Lower leg skin (tissue), 3 donors: ENCODE results near the gene SCPEP1.

Source experiments
- POLR2A ChIP-seq, 2 donors: fragments of 450-650 bp; IDR thresholded peaks; one replicate each; pipeline ENCODE4 v1.6.1; 2016 to 2017; ENCODE audit warnings: antibody characterized with exemption in 2 of 2, mild to moderate bottlenecking in 1 of 2, moderate library complexity in 1 of 2
- TF ChIP-seq, protein P1 (sequence below), 3 donors: fragments of 450-650 bp; IDR thresholded peaks; one replicate each; pipeline ENCODE4 v1.5.1; 2016; ENCODE audit warnings: antibody characterized with exemption in 3 of 3, mild to moderate bottlenecking in 3 of 3, moderate library complexity in 2 of 3

DNA sequence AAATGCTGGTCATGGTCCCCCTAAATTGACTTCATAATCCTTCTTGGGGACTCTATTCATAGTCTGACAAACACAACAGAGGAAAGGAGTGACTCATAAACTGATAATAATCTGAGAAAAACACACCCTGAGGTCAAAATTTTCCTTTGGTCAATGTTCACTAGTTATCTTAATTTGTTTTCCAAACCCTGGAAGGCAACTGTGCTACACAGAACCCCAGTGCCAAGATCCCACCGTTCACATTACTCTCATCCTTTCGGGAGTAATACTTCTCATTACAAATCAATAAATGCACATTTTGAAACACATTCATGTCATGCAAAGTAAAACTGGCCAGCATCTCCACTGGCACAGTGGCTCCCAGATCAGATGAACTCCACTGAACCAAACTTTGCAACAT is 40.2 kb upstream of the SCPEP1 start:
- TF ChIP-seq, protein P1, sequence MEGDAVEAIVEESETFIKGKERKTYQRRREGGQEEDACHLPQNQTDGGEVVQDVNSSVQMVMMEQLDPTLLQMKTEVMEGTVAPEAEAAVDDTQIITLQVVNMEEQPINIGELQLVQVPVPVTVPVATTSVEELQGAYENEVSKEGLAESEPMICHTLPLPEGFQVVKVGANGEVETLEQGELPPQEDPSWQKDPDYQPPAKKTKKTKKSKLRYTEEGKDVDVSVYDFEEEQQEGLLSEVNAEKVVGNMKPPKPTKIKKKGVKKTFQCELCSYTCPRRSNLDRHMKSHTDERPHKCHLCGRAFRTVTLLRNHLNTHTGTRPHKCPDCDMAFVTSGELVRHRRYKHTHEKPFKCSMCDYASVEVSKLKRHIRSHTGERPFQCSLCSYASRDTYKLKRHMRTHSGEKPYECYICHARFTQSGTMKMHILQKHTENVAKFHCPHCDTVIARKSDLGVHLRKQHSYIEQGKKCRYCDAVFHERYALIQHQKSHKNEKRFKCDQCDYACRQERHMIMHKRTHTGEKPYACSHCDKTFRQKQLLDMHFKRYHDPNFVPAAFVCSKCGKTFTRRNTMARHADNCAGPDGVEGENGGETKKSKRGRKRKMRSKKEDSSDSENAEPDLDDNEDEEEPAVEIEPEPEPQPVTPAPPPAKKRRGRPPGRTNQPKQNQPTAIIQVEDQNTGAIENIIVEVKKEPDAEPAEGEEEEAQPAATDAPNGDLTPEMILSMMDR (IDR thresholded peaks at IDR 0.05) = no peak
- no peak for TF ChIP-seq POLR2A (IDR thresholded peaks at IDR 0.05)
